ENCODE results near the gene RALGAPB. TPM values are rescaled to one million over a fixed set of nuclear protein-coding genes. Genes with fewer than 3 reads are reported as not detected.

RALGAPB gene
- total and polyA plus RNA-seq, 9 donors: 16.4 to 23.6 (median 18.1) TPM

DNA sequence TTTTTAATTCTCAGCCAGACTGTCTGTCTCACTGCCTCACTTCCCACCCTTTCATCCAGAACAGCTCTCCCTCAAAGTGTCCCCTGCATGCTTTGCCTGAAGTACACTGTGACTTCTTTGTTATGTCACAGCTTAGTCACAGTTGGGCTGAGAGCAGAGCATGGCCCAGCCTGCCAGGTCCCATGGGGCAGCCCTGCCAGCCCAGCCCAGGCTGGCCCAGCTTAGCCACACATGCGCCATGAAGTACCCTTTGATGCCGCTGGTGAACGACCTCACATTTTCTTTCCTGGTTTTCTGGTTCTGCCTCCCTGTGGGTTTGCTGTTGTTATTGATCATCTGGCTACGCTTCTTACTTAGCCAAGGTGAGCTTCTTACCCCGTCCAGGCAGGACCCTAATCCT is 108.4 kb downstream of the RALGAPB start, which contains the start of gene ADIG:
TSS of gene ADIG (plus strand) at position 185 of the 400 bp plus-strand sequence. CDS start at position 239, 54 bp downstream.
- peaks cover 2% of the 10 kb centered on the region for H3K27me3 ChIP-seq (ENCODE audit: control insufficient read depth, insufficient read depth, low read length)
- DNase-seq: peak; percentile 50
- WGBS (ENCODE audit: insufficient coverage): 46% methylated on average over 4 of the region's 5 CpGs
- no peaks in the 10 kb centered on the region for H3K9me3 ChIP-seq (replicated peaks; ENCODE audit: control insufficient read depth, low read depth, low read length)
- H3K27ac ChIP-seq (ENCODE audit: low read length): no peak within 1 kb of the TSS
- peaks cover 2% of the 10 kb centered on the region for H3K36me3 ChIP-seq (ENCODE audit: control insufficient read depth, insufficient read depth, low read length)
- H3K4me1 ChIP-seq (ENCODE audit: control insufficient read depth, insufficient read depth, low read length): peaks cover 22% of the 10 kb centered on the region
- H3K4me3 ChIP-seq (ENCODE audit: low read length): no peak within 1 kb of the TSS

- WGBS (ENCODE audit: insufficient coverage): 74% methylated on average over 4 of the region's 4 CpGs
- H3K27me3 ChIP-seq (ENCODE audit: control insufficient read depth, insufficient read depth, low read length): peaks cover 2% of the 10 kb centered on the region
- H3K36me3 ChIP-seq (ENCODE audit: control insufficient read depth, insufficient read depth, low read length): no peaks in the 10 kb centered on the region
- no peaks in the 10 kb centered on the region for H3K9me3 ChIP-seq (replicated peaks; ENCODE audit: control insufficient read depth, low read depth, low read length)
- H3K4me3 ChIP-seq (ENCODE audit: low read length): no peak overlapping the region
- H3K27ac ChIP-seq (ENCODE audit: low read length): no peak overlapping the region
- peaks cover 22% of the 10 kb centered on the region for H3K4me1 ChIP-seq (ENCODE audit: control insufficient read depth, insufficient read depth, low read length)
- no peak for DNase-seq
Measured at GRCh38 chr20:38581830-38582358, 109.3 kb downstream of the RALGAPB start.

DNA sequence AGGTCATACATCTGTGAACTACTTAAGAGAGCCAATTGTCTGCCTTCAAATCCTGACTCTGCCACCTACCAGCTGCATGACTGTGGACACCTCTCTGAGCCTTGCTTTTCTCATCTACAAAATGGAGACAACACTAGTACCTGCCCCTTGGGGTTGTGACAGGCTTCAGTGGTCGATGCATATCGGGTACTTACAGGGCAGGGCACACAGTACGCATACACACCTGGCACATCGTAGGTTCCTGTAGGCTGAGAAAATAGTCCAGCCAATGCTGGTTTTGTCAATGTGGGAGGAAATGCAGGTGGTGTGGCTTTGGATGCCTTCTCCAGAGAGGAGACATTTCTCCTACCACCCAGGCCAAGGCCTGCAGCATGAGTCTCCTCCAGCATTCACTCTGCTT is 110.7 kb downstream of the RALGAPB start:
- H3K27me3 ChIP-seq (ENCODE audit: control insufficient read depth, insufficient read depth, low read length): peaks cover 2% of the 10 kb centered on the region
- no peak for DNase-seq
- WGBS (ENCODE audit: insufficient coverage): 92% methylated on average over 2 of the region's 4 CpGs
- no peaks in the 10 kb centered on the region for H3K9me3 ChIP-seq (replicated peaks; ENCODE audit: control insufficient read depth, low read depth, low read length)
- H3K4me1 ChIP-seq (ENCODE audit: control insufficient read depth, insufficient read depth, low read length): peaks cover 22% of the 10 kb centered on the region
- H3K27ac ChIP-seq (ENCODE audit: low read length): no peak overlapping the region
- H3K4me3 ChIP-seq (ENCODE audit: low read length): no peak overlapping the region
- H3K36me3 ChIP-seq (ENCODE audit: control insufficient read depth, insufficient read depth, low read length): no peaks in the 10 kb centered on the region

GRCh38 chr20:38584099-38584763 is 111.6 kb downstream of the RALGAPB start:
- H3K36me3 ChIP-seq (ENCODE audit: control insufficient read depth, insufficient read depth, low read length): no peaks in the 10 kb centered on the region
- H3K27ac ChIP-seq (ENCODE audit: low read length): no peak overlapping the region
- 36% methylated on average over 6 of the region's 7 CpGs for WGBS (ENCODE audit: insufficient coverage)
- H3K27me3 ChIP-seq (ENCODE audit: control insufficient read depth, insufficient read depth, low read length): peaks cover 2% of the 10 kb centered on the region
- no peak overlapping the region for H3K4me3 ChIP-seq (ENCODE audit: low read length)
- DNase-seq: no peak
- peaks cover 21% of the 10 kb centered on the region for H3K4me1 ChIP-seq (ENCODE audit: control insufficient read depth, insufficient read depth, low read length)
- no peaks in the 10 kb centered on the region for H3K9me3 ChIP-seq (replicated peaks; ENCODE audit: control insufficient read depth, low read depth, low read length)

GRCh38 chr20:38585404-38586180 is 112.9 kb downstream of the RALGAPB start:
- WGBS (ENCODE audit: insufficient coverage): 80% methylated on average over 9 of the region's 10 CpGs
- no peak overlapping the region for H3K4me3 ChIP-seq (ENCODE audit: low read length)
- DNase-seq: no peak
- peaks cover 2% of the 10 kb centered on the region for H3K27me3 ChIP-seq (ENCODE audit: control insufficient read depth, insufficient read depth, low read length)
- no peaks in the 10 kb centered on the region for H3K9me3 ChIP-seq (replicated peaks; ENCODE audit: control insufficient read depth, low read depth, low read length)
- H3K27ac ChIP-seq (ENCODE audit: low read length): no peak overlapping the region
- peaks cover 9% of the 10 kb centered on the region for H3K4me1 ChIP-seq (ENCODE audit: control insufficient read depth, insufficient read depth, low read length)
- H3K36me3 ChIP-seq (ENCODE audit: control insufficient read depth, insufficient read depth, low read length): no peaks in the 10 kb centered on the region

DNA sequence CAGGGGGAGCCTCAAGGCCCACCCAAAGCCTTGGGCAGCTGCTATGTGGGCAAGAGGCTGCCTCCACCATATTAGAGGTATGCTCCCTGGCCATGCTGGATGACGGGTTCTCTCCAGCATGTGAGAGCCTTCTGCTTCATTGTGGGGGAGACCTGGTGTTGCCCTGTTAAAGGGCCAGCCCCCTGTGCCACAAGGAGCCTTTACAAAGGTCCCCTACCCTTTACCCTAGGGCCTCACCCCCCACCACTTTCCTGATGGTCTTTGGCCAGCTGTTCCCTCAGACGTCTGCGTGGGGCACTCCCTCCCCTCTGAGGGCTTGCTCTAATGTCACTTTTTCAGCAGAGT is 113.5 kb downstream of the RALGAPB start:
- WGBS (ENCODE audit: insufficient coverage): 43% methylated on average over 3 of the region's 3 CpGs
- Histone ChIP-seq H3K4me3 (ENCODE audit: low read length) (no peak overlapping the region), H3K9me3 (replicated peaks; ENCODE audit: control insufficient read depth, low read depth, low read length) (no peaks in the 10 kb centered on the region), H3K4me1 (ENCODE audit: control insufficient read depth, insufficient read depth, low read length) (peaks cover 4% of the 10 kb centered on the region), H3K36me3 (ENCODE audit: control insufficient read depth, insufficient read depth, low read length) (no peaks in the 10 kb centered on the region), H3K27me3 (ENCODE audit: control insufficient read depth, insufficient read depth, low read length) (peaks cover 2% of the 10 kb centered on the region), H3K27ac (ENCODE audit: low read length) (no peak overlapping the region)
- DNase-seq: no peak

DNA sequence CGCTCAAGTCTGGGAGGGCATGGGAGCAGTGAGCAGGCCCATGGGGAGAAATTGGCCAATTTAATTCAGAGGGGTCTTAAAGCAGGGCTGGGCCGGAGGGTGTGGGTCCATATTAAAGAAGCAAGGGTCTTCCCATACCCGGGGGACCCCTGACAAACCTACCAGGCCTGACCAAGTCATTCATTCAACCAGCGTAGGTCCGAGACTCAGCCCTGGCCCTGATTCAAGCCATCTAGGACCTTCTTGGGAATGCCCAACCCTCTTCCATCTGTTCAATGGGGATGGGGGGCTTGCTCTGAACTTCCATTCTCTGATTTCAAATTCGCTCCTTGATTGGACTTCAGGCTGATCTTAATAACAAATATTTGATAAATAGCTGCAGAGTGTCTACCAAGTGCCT is 115.7 kb downstream of the RALGAPB start:
- H3K36me3 ChIP-seq (ENCODE audit: control insufficient read depth, insufficient read depth, low read length): no peaks in the 10 kb centered on the region
- no peak overlapping the region for H3K4me3 ChIP-seq (ENCODE audit: low read length)
- WGBS (ENCODE audit: insufficient coverage): 93% methylated on average over 3 of the region's 6 CpGs
- peaks cover 2% of the 10 kb centered on the region for H3K27me3 ChIP-seq (ENCODE audit: control insufficient read depth, insufficient read depth, low read length)
- no peaks in the 10 kb centered on the region for H3K4me1 ChIP-seq (ENCODE audit: control insufficient read depth, insufficient read depth, low read length)
- H3K27ac ChIP-seq (ENCODE audit: low read length): no peak overlapping the region
- no peak for DNase-seq
- no peaks in the 10 kb centered on the region for H3K9me3 ChIP-seq (replicated peaks; ENCODE audit: control insufficient read depth, low read depth, low read length)

DNA sequence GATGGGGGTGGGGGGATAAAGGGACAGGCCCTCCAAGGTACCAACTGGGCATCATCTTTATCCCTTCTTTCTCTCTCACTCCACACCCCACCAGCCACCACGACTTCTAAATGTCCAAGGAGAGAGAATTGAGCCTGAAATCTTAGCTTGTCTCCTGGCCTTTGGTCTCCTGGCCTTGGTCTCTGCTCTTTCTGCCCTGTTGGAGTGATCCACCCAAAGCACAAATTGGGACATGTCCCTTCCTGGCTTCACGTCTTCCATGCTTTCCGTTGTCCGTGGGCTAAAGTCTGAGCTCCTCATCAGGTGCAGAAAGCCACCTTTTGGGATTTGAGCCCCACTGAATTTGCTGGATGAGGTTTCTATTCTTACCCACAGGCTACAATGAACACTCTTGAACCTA is 116.7 kb downstream of the RALGAPB start:
- no peaks in the 10 kb centered on the region for H3K36me3 ChIP-seq (ENCODE audit: control insufficient read depth, insufficient read depth, low read length)
- H3K4me3 ChIP-seq (ENCODE audit: low read length): no peak overlapping the region
- peaks cover 2% of the 10 kb centered on the region for H3K27me3 ChIP-seq (ENCODE audit: control insufficient read depth, insufficient read depth, low read length)
- 76% methylated on average over 2 of the region's 4 CpGs for WGBS (ENCODE audit: insufficient coverage)
- DNase-seq: no peak
- H3K27ac ChIP-seq (ENCODE audit: low read length): no peak overlapping the region
- no peaks in the 10 kb centered on the region for H3K4me1 ChIP-seq (ENCODE audit: control insufficient read depth, insufficient read depth, low read length)
- H3K9me3 ChIP-seq (replicated peaks; ENCODE audit: control insufficient read depth, low read depth, low read length): no peaks in the 10 kb centered on the region

- 88% methylated on average over 2 of the region's 3 CpGs for WGBS (ENCODE audit: insufficient coverage)
- no peak for DNase-seq
- Histone ChIP-seq H3K9me3 (replicated peaks; ENCODE audit: control insufficient read depth, low read depth, low read length) (no peaks in the 10 kb centered on the region), H3K27ac (ENCODE audit: low read length) (no peak overlapping the region), H3K4me3 (ENCODE audit: low read length) (no peak overlapping the region), H3K27me3 (ENCODE audit: control insufficient read depth, insufficient read depth, low read length) (peaks cover 2% of the 10 kb centered on the region), H3K4me1 (ENCODE audit: control insufficient read depth, insufficient read depth, low read length) (no peaks in the 10 kb centered on the region), H3K36me3 (ENCODE audit: control insufficient read depth, insufficient read depth, low read length) (no peaks in the 10 kb centered on the region)
Measured at GRCh38 chr20:38589967-38590675, 117.5 kb downstream of the RALGAPB start.

Measured in muscle of leg (tissue), 11 donors.